ENCODE measurements around the gene CGB1. TPM values are rescaled to one million over a fixed set of nuclear protein-coding genes. Genes with fewer than 3 reads are reported as not detected.
"Not testable (repeated sequence)": the region's sequence is repeated elsewhere in the genome, so short reads cannot be mapped to it uniquely, and the experiment has no call there.

Gene CGB1
- total RNA-seq, 1 experiment from 2014 or later: not detected

- TF ChIP-seq, protein P1, sequence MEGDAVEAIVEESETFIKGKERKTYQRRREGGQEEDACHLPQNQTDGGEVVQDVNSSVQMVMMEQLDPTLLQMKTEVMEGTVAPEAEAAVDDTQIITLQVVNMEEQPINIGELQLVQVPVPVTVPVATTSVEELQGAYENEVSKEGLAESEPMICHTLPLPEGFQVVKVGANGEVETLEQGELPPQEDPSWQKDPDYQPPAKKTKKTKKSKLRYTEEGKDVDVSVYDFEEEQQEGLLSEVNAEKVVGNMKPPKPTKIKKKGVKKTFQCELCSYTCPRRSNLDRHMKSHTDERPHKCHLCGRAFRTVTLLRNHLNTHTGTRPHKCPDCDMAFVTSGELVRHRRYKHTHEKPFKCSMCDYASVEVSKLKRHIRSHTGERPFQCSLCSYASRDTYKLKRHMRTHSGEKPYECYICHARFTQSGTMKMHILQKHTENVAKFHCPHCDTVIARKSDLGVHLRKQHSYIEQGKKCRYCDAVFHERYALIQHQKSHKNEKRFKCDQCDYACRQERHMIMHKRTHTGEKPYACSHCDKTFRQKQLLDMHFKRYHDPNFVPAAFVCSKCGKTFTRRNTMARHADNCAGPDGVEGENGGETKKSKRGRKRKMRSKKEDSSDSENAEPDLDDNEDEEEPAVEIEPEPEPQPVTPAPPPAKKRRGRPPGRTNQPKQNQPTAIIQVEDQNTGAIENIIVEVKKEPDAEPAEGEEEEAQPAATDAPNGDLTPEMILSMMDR (conservative IDR thresholded peaks at IDR 0.05): no peak
- Histone ChIP-seq H2BK5ac (ENCODE audit: insufficient read length, low read length) (no peak overlapping the region), H4K20me1 (ENCODE audit: control insufficient read depth, insufficient read depth, insufficient read length) (no peaks in the 10 kb centered on the region), H3K79me2 (ENCODE audit: insufficient read depth, low read length) (no peaks in the 10 kb centered on the region), H3K4me2 (ENCODE audit: insufficient read depth, insufficient read length, low read length) (no peak overlapping the region), H3K23ac (ENCODE audit: insufficient read length, low read depth, low read length) (no peak overlapping the region), H3K18ac (ENCODE audit: insufficient read length, low read depth, low read length) (no peak overlapping the region), H2BK120ac (ENCODE audit: low read depth, low read length, poor library complexity, severe bottlenecking) (no peak overlapping the region), H2BK15ac (ENCODE audit: low read depth, low read length) (no peak overlapping the region), H3K4ac (ENCODE audit: low read depth, low read length) (no peak overlapping the region), H3K27me3 (ENCODE audit: insufficient read depth, low read length) (no peaks in the 10 kb centered on the region), H4K91ac (ENCODE audit: insufficient read length, low read depth, low read length) (no peak overlapping the region), H2AK5ac (ENCODE audit: insufficient read length, low read length) (no peak overlapping the region), H3K4me1 (ENCODE audit: insufficient read depth, low read length) (no peaks in the 10 kb centered on the region), H4K8ac (replicated peaks; ENCODE audit: insufficient read length, low read depth, low read length) (no peak overlapping the region), H2BK12ac (ENCODE audit: insufficient read length, low read depth, low read length) (no peak overlapping the region), H4K5ac (ENCODE audit: insufficient read length, low read depth, low read length) (no peak overlapping the region), H2BK20ac (ENCODE audit: low read depth, low read length, poor library complexity, severe bottlenecking) (no peak overlapping the region), H2AFZ (ENCODE audit: low read length) (no peak overlapping the region), H3K9ac (ENCODE audit: extremely low read depth, insufficient read length, low read length) (no peak overlapping the region), H3K14ac (ENCODE audit: insufficient read depth, low read length) (no peak overlapping the region), H3K79me1 (ENCODE audit: insufficient read depth, low read depth, low read length, poor library complexity, severe bottlenecking) (no peaks in the 10 kb centered on the region), H3K9me3 (ENCODE audit: control insufficient read depth, low read depth, low read length) (no peaks in the 10 kb centered on the region), H3K23me2 (ENCODE audit: insufficient read length, low read depth, low read length, poor library complexity, severe bottlenecking) (no peaks in the 10 kb centered on the region), H3T11ph (ENCODE audit: low read length) (no peak overlapping the region), H3K56ac (ENCODE audit: insufficient read length, low read depth, low read length) (no peak overlapping the region), H3K27ac (ENCODE audit: insufficient read length, low read depth, low read length) (no peak overlapping the region)
- H3K9me3 Mint-ChIP-seq: no peaks in the 10 kb centered on the region
- no peak overlapping the region for H3K4me3 Mint-ChIP-seq
- peaks cover 25% of the 10 kb centered on the region for H3K27me3 Mint-ChIP-seq (ENCODE audit: low read depth)
- DNase-seq: no peak
- no peaks in the 10 kb centered on the region for H3K36me3 Mint-ChIP-seq (ENCODE audit: insufficient read depth in 1 of 3, low read depth in 3 of 3)
- WGBS (ENCODE audit: extremely low coverage, insufficient read length, low lambda C conversion rate): no CpG with 5 or more reads among the region's 17 CpGs
- H3K27ac Mint-ChIP-seq: no peak overlapping the region; a peak in 1 of 7 replicates
- peaks cover 6 to 9% of the 10 kb centered on the region in 2 experiments for H3K4me1 Mint-ChIP-seq
These were observed 5.5 kb upstream of the CGB1 start for GRCh38 chr19:49042177-49042576.

DNA sequence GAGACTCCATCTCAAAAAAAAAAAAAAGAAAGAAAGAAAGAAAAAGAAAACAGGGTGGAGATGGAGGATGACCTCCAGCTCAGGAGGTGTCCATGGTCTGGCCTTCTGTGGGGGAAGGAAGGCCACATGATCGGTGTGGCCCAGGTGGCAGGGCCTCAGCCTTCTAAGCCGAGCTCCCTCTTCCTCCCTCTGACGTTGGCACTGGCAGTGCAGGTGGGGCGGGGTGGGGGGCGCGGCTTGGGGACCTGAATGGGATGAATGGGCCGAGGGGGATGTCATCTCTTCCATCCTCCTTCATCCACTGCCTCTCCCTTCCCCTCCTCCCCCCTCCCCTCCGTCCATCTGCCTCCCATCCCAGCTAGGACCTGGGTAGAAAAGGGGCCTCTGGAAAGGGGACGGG lies 3.0 kb upstream of the CGB1 start:
- not testable (repeated sequence) for H2BK12ac ChIP-seq (ENCODE audit: insufficient read length, low read depth, low read length); H2AFZ ChIP-seq (ENCODE audit: low read length)

More for the DNA sequence above, 3.0 kb upstream of the CGB1 start:
- H3K18ac ChIP-seq (ENCODE audit: insufficient read length, low read depth, low read length); H3K9me3 Mint-ChIP-seq; H4K5ac ChIP-seq (ENCODE audit: insufficient read length, low read depth, low read length); H3K4me2 ChIP-seq (ENCODE audit: insufficient read depth, insufficient read length, low read length); H3T11ph ChIP-seq (ENCODE audit: low read length); H3K27ac Mint-ChIP-seq; H4K20me1 ChIP-seq (ENCODE audit: control insufficient read depth, insufficient read depth, insufficient read length); H3K27ac ChIP-seq (ENCODE audit: insufficient read length, low read depth, low read length); H2AK5ac ChIP-seq (ENCODE audit: insufficient read length, low read length); H3K9me3 ChIP-seq (ENCODE audit: control insufficient read depth, low read depth, low read length); H3K79me1 ChIP-seq (ENCODE audit: insufficient read depth, low read depth, low read length, poor library complexity, severe bottlenecking); H4K91ac ChIP-seq (ENCODE audit: insufficient read length, low read depth, low read length); H4K8ac ChIP-seq (replicated peaks; ENCODE audit: insufficient read length, low read depth, low read length); H3K23ac ChIP-seq (ENCODE audit: insufficient read length, low read depth, low read length); H3K9ac ChIP-seq (ENCODE audit: extremely low read depth, insufficient read length, low read length); H3K36me3 Mint-ChIP-seq (ENCODE audit: insufficient read depth in 1 of 3, low read depth in 3 of 3); H2BK20ac ChIP-seq (ENCODE audit: low read depth, low read length, poor library complexity, severe bottlenecking); H2BK15ac ChIP-seq (ENCODE audit: low read depth, low read length); H3K79me2 ChIP-seq (ENCODE audit: insufficient read depth, low read length); H3K14ac ChIP-seq (ENCODE audit: insufficient read depth, low read length); DNase-seq; H3K4ac ChIP-seq (ENCODE audit: low read depth, low read length); H3K4me3 Mint-ChIP-seq; H3K4me1 ChIP-seq (ENCODE audit: insufficient read depth, low read length); H3K23me2 ChIP-seq (ENCODE audit: insufficient read length, low read depth, low read length, poor library complexity, severe bottlenecking); H2BK5ac ChIP-seq (ENCODE audit: insufficient read length, low read length); H3K56ac ChIP-seq (ENCODE audit: insufficient read length, low read depth, low read length); H2BK120ac ChIP-seq (ENCODE audit: low read depth, low read length, poor library complexity, severe bottlenecking); H3K27me3 ChIP-seq (ENCODE audit: insufficient read depth, low read length); H3K4me1 Mint-ChIP-seq: not testable (repeated sequence)
- no CpG with 5 or more reads among the region's 9 CpGs for WGBS (ENCODE audit: extremely low coverage, insufficient read length, low lambda C conversion rate)
- H3K27me3 Mint-ChIP-seq (ENCODE audit: low read depth): peaks cover 24% of the 10 kb centered on the region

All from H9 (cell line).